ENCODE measurements around the gene USP43. TPM values are rescaled to one million over a fixed set of nuclear protein-coding genes. Genes with fewer than 3 reads are reported as not detected.

The USP43 gene
- total and polyA plus RNA-seq, 10 of the 15 experiments (the other 5 are each of a cell fraction or from before 2014, with no cell fraction given) = 0.94 TPM; not detected in 9

DNA sequence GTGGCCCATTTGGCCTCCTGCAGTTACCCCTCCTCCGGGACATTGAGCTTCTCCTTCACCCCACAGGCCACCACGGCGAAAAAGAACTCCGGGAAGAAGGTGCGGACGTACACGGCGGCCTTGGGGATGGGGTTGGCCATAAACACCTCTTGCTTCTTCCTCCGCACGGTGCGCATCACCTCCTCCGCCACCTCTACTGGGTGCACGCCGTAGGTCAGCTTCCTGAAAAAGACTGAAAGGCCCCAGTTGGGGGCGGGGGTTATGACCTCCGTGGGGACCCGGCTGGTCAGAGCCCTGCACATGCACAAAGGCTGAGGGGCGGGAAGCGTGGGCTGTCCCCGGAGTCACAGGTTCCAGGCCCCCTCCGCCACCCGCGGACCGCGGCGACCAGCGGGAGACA lies 126.1 kb downstream of the USP43 start:
- Histone ChIP-seq H3K4me3 (no peak overlapping the region), H4K20me1 (ENCODE audit: control insufficient read depth, insufficient read depth) (no peaks in the 10 kb centered on the region), H3K27me3 (replicated peaks in 1 of 2; ENCODE audit: control insufficient read depth in 2 of 2, insufficient read depth in 2 of 2, low read length in 1 of 2) (no peaks in the 10 kb centered on the region), H3K79me2 (ENCODE audit: control insufficient read depth, insufficient read depth, low read length) (no peaks in the 10 kb centered on the region), H3K4me1 (ENCODE audit: control insufficient read depth, insufficient read depth, low read length) (no peaks in the 10 kb centered on the region), H3K36me3 (ENCODE audit: control insufficient read depth in 2 of 2, insufficient read depth in 2 of 2, low read length in 1 of 2) (no peaks in the 10 kb centered on the region), H3K4me2 (ENCODE audit: control insufficient read depth, insufficient read depth) (no peak overlapping the region), H3K9me3 (replicated peaks; ENCODE audit: control insufficient read depth, insufficient read depth, low read length) (no peaks in the 10 kb centered on the region), H2AFZ (ENCODE audit: control insufficient read depth, low read depth, low read length) (no peak overlapping the region), H3K9ac (ENCODE audit: control insufficient read depth, insufficient read depth, low read length) (no peak overlapping the region), H3K27ac (ENCODE audit: control insufficient read depth, insufficient read depth) (no peak overlapping the region)
- 63% methylated on average over 20 of the region's 27 CpGs for WGBS (ENCODE audit: insufficient coverage, insufficient replicate concordance, low lambda C conversion rate, missing lambda C conversion rate)
- ChIA-PET POLR2A (no interaction called here), SMC1A (ENCODE audit: uncharacterized antibody, unreplicated experiment) (no interaction called here), CTCF (interaction anchor here (1.3 kb wide), 1 partner anchor 42 kb away, joined by 3 read pairs; no protein-coding TSS in a partner anchor), RAD21 (ENCODE audit: unreplicated experiment) (no interaction called here)
- DNase-seq (ENCODE audit: low read depth, low spot score) (no peak), FAIRE-seq (no peak), ATAC-seq (no peak)
- intact Hi-C loops (cut with micrococcal nuclease; ENCODE audit: unreplicated experiment) = no loop called here
- no TSS peak for BruUV-seq (replicated peaks)
- in situ Hi-C loops (cut with MboI) = no loop called here
- TF ChIP-seq TARDBP (IDR thresholded peaks at IDR 0.05; ENCODE audit: borderline replicate concordance) = no peak
- TF ChIP-seq, protein P1, sequence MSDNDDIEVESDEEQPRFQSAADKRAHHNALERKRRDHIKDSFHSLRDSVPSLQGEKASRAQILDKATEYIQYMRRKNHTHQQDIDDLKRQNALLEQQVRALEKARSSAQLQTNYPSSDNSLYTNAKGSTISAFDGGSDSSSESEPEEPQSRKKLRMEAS (IDR thresholded peaks at IDR 0.05; ENCODE audit: low read depth, low read length) = no peak
- no peak for TF ChIP-seq RELA (IDR thresholded peaks at IDR 0.05; ENCODE audit: borderline replicate concordance, partially characterized antibody)
- TF ChIP-seq, protein P2, sequence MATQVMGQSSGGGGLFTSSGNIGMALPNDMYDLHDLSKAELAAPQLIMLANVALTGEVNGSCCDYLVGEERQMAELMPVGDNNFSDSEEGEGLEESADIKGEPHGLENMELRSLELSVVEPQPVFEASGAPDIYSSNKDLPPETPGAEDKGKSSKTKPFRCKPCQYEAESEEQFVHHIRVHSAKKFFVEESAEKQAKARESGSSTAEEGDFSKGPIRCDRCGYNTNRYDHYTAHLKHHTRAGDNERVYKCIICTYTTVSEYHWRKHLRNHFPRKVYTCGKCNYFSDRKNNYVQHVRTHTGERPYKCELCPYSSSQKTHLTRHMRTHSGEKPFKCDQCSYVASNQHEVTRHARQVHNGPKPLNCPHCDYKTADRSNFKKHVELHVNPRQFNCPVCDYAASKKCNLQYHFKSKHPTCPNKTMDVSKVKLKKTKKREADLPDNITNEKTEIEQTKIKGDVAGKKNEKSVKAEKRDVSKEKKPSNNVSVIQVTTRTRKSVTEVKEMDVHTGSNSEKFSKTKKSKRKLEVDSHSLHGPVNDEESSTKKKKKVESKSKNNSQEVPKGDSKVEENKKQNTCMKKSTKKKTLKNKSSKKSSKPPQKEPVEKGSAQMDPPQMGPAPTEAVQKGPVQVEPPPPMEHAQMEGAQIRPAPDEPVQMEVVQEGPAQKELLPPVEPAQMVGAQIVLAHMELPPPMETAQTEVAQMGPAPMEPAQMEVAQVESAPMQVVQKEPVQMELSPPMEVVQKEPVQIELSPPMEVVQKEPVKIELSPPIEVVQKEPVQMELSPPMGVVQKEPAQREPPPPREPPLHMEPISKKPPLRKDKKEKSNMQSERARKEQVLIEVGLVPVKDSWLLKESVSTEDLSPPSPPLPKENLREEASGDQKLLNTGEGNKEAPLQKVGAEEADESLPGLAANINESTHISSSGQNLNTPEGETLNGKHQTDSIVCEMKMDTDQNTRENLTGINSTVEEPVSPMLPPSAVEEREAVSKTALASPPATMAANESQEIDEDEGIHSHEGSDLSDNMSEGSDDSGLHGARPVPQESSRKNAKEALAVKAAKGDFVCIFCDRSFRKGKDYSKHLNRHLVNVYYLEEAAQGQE (IDR thresholded peaks at IDR 0.05; ENCODE audit: low read depth, low read length) = no peak
- TF ChIP-seq EZH2 (IDR thresholded peaks at IDR 0.05; ENCODE audit: borderline replicate concordance, control insufficient read depth, low read depth, low read length) = no peak
- TF ChIP-seq CREM (IDR thresholded peaks at IDR 0.05; ENCODE audit: low read depth) = no peak
- TF ChIP-seq, protein P3, sequence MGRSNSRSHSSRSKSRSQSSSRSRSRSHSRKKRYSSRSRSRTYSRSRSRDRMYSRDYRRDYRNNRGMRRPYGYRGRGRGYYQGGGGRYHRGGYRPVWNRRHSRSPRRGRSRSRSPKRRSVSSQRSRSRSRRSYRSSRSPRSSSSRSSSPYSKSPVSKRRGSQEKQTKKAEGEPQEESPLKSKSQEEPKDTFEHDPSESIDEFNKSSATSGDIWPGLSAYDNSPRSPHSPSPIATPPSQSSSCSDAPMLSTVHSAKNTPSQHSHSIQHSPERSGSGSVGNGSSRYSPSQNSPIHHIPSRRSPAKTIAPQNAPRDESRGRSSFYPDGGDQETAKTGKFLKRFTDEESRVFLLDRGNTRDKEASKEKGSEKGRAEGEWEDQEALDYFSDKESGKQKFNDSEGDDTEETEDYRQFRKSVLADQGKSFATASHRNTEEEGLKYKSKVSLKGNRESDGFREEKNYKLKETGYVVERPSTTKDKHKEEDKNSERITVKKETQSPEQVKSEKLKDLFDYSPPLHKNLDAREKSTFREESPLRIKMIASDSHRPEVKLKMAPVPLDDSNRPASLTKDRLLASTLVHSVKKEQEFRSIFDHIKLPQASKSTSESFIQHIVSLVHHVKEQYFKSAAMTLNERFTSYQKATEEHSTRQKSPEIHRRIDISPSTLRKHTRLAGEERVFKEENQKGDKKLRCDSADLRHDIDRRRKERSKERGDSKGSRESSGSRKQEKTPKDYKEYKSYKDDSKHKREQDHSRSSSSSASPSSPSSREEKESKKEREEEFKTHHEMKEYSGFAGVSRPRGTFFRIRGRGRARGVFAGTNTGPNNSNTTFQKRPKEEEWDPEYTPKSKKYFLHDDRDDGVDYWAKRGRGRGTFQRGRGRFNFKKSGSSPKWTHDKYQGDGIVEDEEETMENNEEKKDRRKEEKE (IDR thresholded peaks at IDR 0.05) = no peak
- no peak for TF ChIP-seq MYB (IDR thresholded peaks at IDR 0.05; ENCODE audit: borderline replicate concordance, low read depth, low read length)
- TF ChIP-seq NR2C1 (IDR thresholded peaks at IDR 0.05) = no peak
- TF ChIP-seq CREB1 (IDR thresholded peaks at IDR 0.05; ENCODE audit: low read depth) = no peak
- TF ChIP-seq TCF7 (IDR thresholded peaks at IDR 0.05; ENCODE audit: borderline replicate concordance) = no peak
- TF ChIP-seq, protein P4, sequence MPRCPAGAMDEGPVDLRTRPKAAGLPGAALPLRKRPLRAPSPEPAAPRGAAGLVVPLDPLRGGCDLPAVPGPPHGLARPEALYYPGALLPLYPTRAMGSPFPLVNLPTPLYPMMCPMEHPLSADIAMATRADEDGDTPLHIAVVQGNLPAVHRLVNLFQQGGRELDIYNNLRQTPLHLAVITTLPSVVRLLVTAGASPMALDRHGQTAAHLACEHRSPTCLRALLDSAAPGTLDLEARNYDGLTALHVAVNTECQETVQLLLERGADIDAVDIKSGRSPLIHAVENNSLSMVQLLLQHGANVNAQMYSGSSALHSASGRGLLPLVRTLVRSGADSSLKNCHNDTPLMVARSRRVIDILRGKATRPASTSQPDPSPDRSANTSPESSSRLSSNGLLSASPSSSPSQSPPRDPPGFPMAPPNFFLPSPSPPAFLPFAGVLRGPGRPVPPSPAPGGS (IDR thresholded peaks at IDR 0.05; ENCODE audit: borderline replicate concordance, insufficient read depth, low read depth, low read length, poor library complexity, severe bottlenecking) = no peak
- no peak for TF ChIP-seq NRF1 (conservative IDR thresholded peaks at IDR 0.05; ENCODE audit: low read depth, low read length)
- TF ChIP-seq BHLHE40 (IDR thresholded peaks at IDR 0.05; ENCODE audit: borderline replicate concordance in 1 of 2, low read depth in 2 of 2, low read length in 1 of 2) = no peak
- TF ChIP-seq BCL11A (IDR thresholded peaks at IDR 0.05; ENCODE audit: low read depth, low read length) = no peak
- TF ChIP-seq, protein P5, sequence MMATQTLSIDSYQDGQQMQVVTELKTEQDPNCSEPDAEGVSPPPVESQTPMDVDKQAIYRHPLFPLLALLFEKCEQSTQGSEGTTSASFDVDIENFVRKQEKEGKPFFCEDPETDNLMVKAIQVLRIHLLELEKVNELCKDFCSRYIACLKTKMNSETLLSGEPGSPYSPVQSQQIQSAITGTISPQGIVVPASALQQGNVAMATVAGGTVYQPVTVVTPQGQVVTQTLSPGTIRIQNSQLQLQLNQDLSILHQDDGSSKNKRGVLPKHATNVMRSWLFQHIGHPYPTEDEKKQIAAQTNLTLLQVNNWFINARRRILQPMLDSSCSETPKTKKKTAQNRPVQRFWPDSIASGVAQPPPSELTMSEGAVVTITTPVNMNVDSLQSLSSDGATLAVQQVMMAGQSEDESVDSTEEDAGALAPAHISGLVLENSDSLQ (IDR thresholded peaks at IDR 0.05) = no peak
